ENCODE measurements around the gene SLC16A10.

Gene SLC16A10

DNA sequence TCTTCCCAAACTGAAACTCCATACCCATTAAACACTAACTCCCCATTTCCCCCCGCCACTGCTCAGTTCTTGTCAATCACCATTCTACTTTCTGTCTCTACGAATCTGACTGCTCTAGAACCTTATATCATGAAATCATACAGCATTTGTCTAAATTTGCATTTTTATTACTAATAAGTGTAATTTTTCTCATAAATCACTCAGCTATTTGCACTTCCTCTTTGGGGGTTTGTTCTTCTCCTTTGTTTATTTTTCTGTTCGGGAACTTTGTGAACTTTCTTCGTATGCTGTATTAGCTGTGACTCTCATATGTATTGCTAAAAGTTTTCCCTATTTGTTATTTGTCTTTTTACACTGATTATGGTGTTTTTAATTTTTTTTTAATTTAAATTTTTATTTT is 152.2 kb downstream of the SLC16A10 start:
- H3K4me1 ChIP-seq (ENCODE audit: low read depth, poor library complexity, severe bottlenecking), result no peaks in the 10 kb centered on the region
- no peak overlapping the region for H3K27ac ChIP-seq
- H3K79me2 ChIP-seq (ENCODE audit: insufficient read depth, low read depth), result no peaks in the 10 kb centered on the region
- H3K4me2 ChIP-seq, result no peak overlapping the region
- H3K36me3 ChIP-seq (ENCODE audit: insufficient read depth), result no peaks in the 10 kb centered on the region
- no peaks in the 10 kb centered on the region for H4K20me1 ChIP-seq (ENCODE audit: insufficient read depth)
- no peak overlapping the region for H2AFZ ChIP-seq (ENCODE audit: low read depth)
- H3K4me3 ChIP-seq (IDR thresholded peaks at IDR 0.05; ENCODE audit: insufficient read depth, low read depth, low read length), result no peak overlapping the region
- H3K9ac ChIP-seq, result no peak overlapping the region
- no peaks in the 10 kb centered on the region for H3K27me3 ChIP-seq (ENCODE audit: insufficient read depth, low read depth)
- TF ChIP-seq, protein P1, sequence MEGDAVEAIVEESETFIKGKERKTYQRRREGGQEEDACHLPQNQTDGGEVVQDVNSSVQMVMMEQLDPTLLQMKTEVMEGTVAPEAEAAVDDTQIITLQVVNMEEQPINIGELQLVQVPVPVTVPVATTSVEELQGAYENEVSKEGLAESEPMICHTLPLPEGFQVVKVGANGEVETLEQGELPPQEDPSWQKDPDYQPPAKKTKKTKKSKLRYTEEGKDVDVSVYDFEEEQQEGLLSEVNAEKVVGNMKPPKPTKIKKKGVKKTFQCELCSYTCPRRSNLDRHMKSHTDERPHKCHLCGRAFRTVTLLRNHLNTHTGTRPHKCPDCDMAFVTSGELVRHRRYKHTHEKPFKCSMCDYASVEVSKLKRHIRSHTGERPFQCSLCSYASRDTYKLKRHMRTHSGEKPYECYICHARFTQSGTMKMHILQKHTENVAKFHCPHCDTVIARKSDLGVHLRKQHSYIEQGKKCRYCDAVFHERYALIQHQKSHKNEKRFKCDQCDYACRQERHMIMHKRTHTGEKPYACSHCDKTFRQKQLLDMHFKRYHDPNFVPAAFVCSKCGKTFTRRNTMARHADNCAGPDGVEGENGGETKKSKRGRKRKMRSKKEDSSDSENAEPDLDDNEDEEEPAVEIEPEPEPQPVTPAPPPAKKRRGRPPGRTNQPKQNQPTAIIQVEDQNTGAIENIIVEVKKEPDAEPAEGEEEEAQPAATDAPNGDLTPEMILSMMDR (conservative IDR thresholded peaks at IDR 0.05; ENCODE audit: low read depth, low read length), result no peak

DNA sequence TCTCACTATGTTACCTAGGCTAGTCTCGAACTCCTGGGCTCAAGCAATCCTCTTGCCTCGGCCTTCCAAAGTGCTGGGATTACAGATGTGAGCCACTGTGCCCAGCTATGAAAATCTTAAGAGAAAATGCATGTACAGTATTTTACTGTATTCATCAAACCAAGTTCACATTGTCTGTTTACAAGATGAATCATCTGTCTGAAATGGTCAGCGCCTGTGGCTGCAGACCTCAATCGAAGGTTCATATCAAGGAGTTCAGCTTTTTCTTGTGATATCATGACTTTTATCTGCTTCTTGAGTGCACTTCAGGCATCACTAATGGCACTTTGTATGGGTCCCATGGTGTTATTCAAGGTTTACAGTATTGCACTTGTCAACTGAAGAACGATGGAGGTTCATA is 155.1 kb downstream of the SLC16A10 start:
- Histone ChIP-seq H3K9ac (no peak overlapping the region), H4K20me1 (ENCODE audit: insufficient read depth) (no peaks in the 10 kb centered on the region), H3K4me3 (IDR thresholded peaks at IDR 0.05; ENCODE audit: insufficient read depth, low read depth, low read length) (no peak overlapping the region), H3K36me3 (ENCODE audit: insufficient read depth) (no peaks in the 10 kb centered on the region), H3K4me1 (ENCODE audit: low read depth, poor library complexity, severe bottlenecking) (no peaks in the 10 kb centered on the region), H3K79me2 (ENCODE audit: insufficient read depth, low read depth) (no peaks in the 10 kb centered on the region), H3K27me3 (ENCODE audit: insufficient read depth, low read depth) (no peaks in the 10 kb centered on the region), H3K27ac (no peak overlapping the region), H3K4me2 (no peak overlapping the region), H2AFZ (ENCODE audit: low read depth) (no peak overlapping the region)
- TF ChIP-seq, protein P1 (conservative IDR thresholded peaks at IDR 0.05; ENCODE audit: low read depth, low read length), result no peak

DNA sequence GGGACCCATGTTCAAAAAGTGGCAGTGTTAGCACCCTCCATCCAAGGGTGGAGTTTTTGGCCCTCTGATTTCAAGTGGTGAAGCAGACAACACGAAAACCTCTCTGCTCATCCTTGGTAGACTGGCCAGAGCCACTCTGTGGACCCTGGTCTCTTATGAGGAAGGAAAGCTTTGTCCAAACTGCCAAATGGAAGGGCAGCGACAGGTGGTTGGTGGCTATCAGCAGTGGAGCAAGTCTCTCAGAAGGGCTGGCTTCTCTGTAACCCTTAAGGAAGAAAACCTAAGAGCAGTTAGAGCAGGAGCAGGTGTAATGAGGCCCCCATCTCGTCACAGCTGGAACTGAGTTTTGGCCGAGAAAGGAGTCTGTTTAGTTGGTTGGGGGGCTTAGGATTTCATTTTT is 155.8 kb downstream of the SLC16A10 start:
- H3K27ac ChIP-seq, result no peak overlapping the region
- no peaks in the 10 kb centered on the region for H3K79me2 ChIP-seq (ENCODE audit: insufficient read depth, low read depth)
- no peak overlapping the region for H3K4me3 ChIP-seq (IDR thresholded peaks at IDR 0.05; ENCODE audit: insufficient read depth, low read depth, low read length)
- H3K9ac ChIP-seq, result no peak overlapping the region
- H3K36me3 ChIP-seq (ENCODE audit: insufficient read depth), result no peaks in the 10 kb centered on the region
- no peak overlapping the region for H3K4me2 ChIP-seq
- H3K4me1 ChIP-seq (ENCODE audit: low read depth, poor library complexity, severe bottlenecking), result no peaks in the 10 kb centered on the region
- H3K27me3 ChIP-seq (ENCODE audit: insufficient read depth, low read depth), result no peaks in the 10 kb centered on the region
- no peaks in the 10 kb centered on the region for H4K20me1 ChIP-seq (ENCODE audit: insufficient read depth)
- TF ChIP-seq, protein P1 (conservative IDR thresholded peaks at IDR 0.05; ENCODE audit: low read depth, low read length), result no peak
- H2AFZ ChIP-seq (ENCODE audit: low read depth), result no peak overlapping the region

DNA sequence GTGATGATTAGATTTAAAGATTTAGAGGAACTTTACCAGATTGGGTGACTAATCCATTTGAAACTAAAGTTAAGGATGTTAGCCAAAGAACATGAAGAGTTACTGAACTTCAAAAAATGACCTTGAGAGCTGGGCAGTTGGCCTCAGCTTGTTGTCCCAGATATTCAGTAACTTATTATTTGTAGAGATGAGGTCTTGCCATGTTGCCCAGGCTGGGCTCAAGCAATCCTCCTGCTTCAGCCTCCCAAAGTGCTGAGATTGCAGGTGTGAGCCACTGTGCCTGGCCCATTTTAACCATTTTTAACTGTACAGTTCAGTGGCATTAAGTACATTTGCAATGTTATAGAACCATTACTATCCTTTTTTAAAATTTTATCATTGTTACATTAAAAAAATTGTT is 161.5 kb downstream of the SLC16A10 start:
- no peaks in the 10 kb centered on the region for H3K27me3 ChIP-seq (ENCODE audit: insufficient read depth, low read depth)
- no peak overlapping the region for H2AFZ ChIP-seq (ENCODE audit: low read depth)
- H3K79me2 ChIP-seq (ENCODE audit: insufficient read depth, low read depth), result no peaks in the 10 kb centered on the region
- no peak overlapping the region for H3K4me3 ChIP-seq (IDR thresholded peaks at IDR 0.05; ENCODE audit: insufficient read depth, low read depth, low read length)
- no peak overlapping the region for H3K4me2 ChIP-seq
- H3K9ac ChIP-seq, result no peak overlapping the region
- no peaks in the 10 kb centered on the region for H4K20me1 ChIP-seq (ENCODE audit: insufficient read depth)
- TF ChIP-seq, protein P1 (conservative IDR thresholded peaks at IDR 0.05; ENCODE audit: low read depth, low read length), result no peak
- H3K27ac ChIP-seq, result no peak overlapping the region
- H3K4me1 ChIP-seq (ENCODE audit: low read depth, poor library complexity, severe bottlenecking), result no peaks in the 10 kb centered on the region
- no peaks in the 10 kb centered on the region for H3K36me3 ChIP-seq (ENCODE audit: insufficient read depth)
